GM18861 (cell line): ENCODE data around the gene EN2.

Experiments
- ATAC-seq: cut with Tn5 transposase; IDR thresholded peaks from one replicate; pipeline ENCODE4 v1.9.1; 2021; ENCODE audit not compliant: unreplicated experiment

Gene EN2

GRCh38 chr7:155450558-155450969, 7.4 kb upstream of the EN2 start:
- ATAC-seq: no peak

GRCh38 chr7:155450970-155451801, 6.7 kb upstream of the EN2 start:
- no peak for ATAC-seq

GRCh38 chr7:155451840-155452239, 6.1 kb upstream of the EN2 start:
- ATAC-seq: no peak

GRCh38 chr7:155452505-155453295, 5.2 kb upstream of the EN2 start:
- no peak for ATAC-seq

- no peak for ATAC-seq
These were observed 4.4 kb upstream of the EN2 start for GRCh38 chr7:155453296-155454182.

GRCh38 chr7:155454183-155455112, 3.5 kb upstream of the EN2 start:
- no peak for ATAC-seq

GRCh38 chr7:155455132-155455693, 2.7 kb upstream of the EN2 start:
- no peak for ATAC-seq

- ATAC-seq: no peak
These were observed 1.9 kb upstream of the EN2 start for GRCh38 chr7:155455776-155456737.

GRCh38 chr7:155456738-155457543, 988 bp upstream of the EN2 start:
- ATAC-seq: no peak

GRCh38 chr7:155457544-155458110, 302 bp upstream of the EN2 start:
- ATAC-seq: no peak

- ATAC-seq: no peak
These were observed 1.2 kb downstream of the EN2 start for GRCh38 chr7:155458878-155459699.

- no peak for ATAC-seq
These were observed 2.0 kb downstream of the EN2 start for GRCh38 chr7:155459700-155460461.

GRCh38 chr7:155460926-155461613, 3.1 kb downstream of the EN2 start:
- ATAC-seq: no peak

- no peak for ATAC-seq
These were observed 3.7 kb downstream of the EN2 start for GRCh38 chr7:155461631-155462030.

GRCh38 chr7:155462163-155462735, 4.3 kb downstream of the EN2 start:
- no peak for ATAC-seq
